CD4-positive, alpha-beta memory T cell (primary cell): ENCODE results near the gene PIP5K1C. TPM values are rescaled to one million over a fixed set of nuclear protein-coding genes. Genes with fewer than 3 reads are reported as not detected.

Experiments used
- CTCF ChIA-PET: fragments of 350-600 bp; sonication (Branson Sonifier 250); formaldehyde crosslinking; loops from one replicate; lab custom pipeline; 2021; ENCODE audit warnings: inconsistent platforms; ENCODE audit not compliant: partially characterized antibody; lab: Charles Lee
- POLR2A ChIA-PET: fragments of 350-600 bp; sonication (Branson Sonifier 250); formaldehyde crosslinking; loops from one replicate; lab custom pipeline; 2021; ENCODE audit not compliant: partially characterized antibody; lab: Charles Lee
- DNase-seq, 5 donors: peaks; one replicate each; pipeline versions ENCODE4 v3.0.0 to v3.0.0-alpha.2; 2020 to 2022; ENCODE audit warnings: mixed read lengths in 1 of 5
- H3K27ac ChIP-seq: one replicate; pipeline ENCODE4 v1.7.0; 2013; ENCODE audit warnings: low read depth, low read length
- H3K27me3 ChIP-seq: 2 replicates; pipeline ENCODE4 v1.7.0; 2013; ENCODE audit warnings: mild to moderate bottlenecking, low read length, moderate library complexity; ENCODE audit not compliant: insufficient read depth
- H3K36me3 ChIP-seq: 2 replicates; pipeline ENCODE4 v1.7.0; 2013; ENCODE audit warnings: mild to moderate bottlenecking, low read length, moderate library complexity; ENCODE audit not compliant: insufficient read depth
- H3K4me1 ChIP-seq: 2 replicates; pipeline ENCODE4 v1.7.0; 2013; ENCODE audit warnings: mild to moderate bottlenecking, low read length, moderate library complexity; ENCODE audit not compliant: insufficient read depth
- H3K4me3 ChIP-seq, 2 donors: one replicate each; pipeline ENCODE4 v1.7.0; 2013; ENCODE audit warnings: low read length in 2 of 2, mild to moderate bottlenecking in 1 of 2
- H3K9me3 ChIP-seq, 2 donors: one replicate each; pipeline ENCODE4 v1.7.0; 2013; ENCODE audit warnings: low read length in 2 of 2, control low read depth in 1 of 2; ENCODE audit not compliant: control insufficient read depth in 1 of 2
- H3K27ac Mint-ChIP-seq, 7 donors: one replicate each; pipeline ENCODE4 v1.8.0; 2020 to 2021; ENCODE audit warnings: mixed read lengths in 7 of 7, mild to moderate bottlenecking in 6 of 7, inconsistent platforms in 3 of 7, moderate library complexity in 3 of 7
- H3K27me3 Mint-ChIP-seq, 2 donors: one replicate each; pipeline ENCODE4 v1.8.0; 2020 to 2021; ENCODE audit warnings: mixed read lengths in 2 of 2
- H3K36me3 Mint-ChIP-seq, 2 donors: one replicate each; pipeline ENCODE4 v1.8.0; 2020 to 2021; ENCODE audit warnings: mixed read lengths in 2 of 2, inconsistent platforms in 1 of 2, mild to moderate bottlenecking in 1 of 2
- H3K4me1 Mint-ChIP-seq, 4 donors: one replicate each; pipeline ENCODE4 v1.8.0; 2020 to 2021; ENCODE audit warnings: mixed read lengths in 4 of 4, mild to moderate bottlenecking in 1 of 4
- H3K4me3 Mint-ChIP-seq, 8 donors: one replicate each; pipeline ENCODE4 v1.8.0; 2020 to 2021; ENCODE audit warnings: mixed read lengths in 8 of 8, mild to moderate bottlenecking in 7 of 8, moderate library complexity in 6 of 8, inconsistent platforms in 3 of 8
- H3K9me3 Mint-ChIP-seq, 8 donors: one replicate each; pipeline ENCODE4 v1.8.0; 2020 to 2021; ENCODE audit warnings: mixed read lengths in 8 of 8, mild to moderate bottlenecking in 5 of 8, inconsistent platforms in 3 of 8, moderate library complexity in 1 of 8
- intact Hi-C: fragments of 100-400 bp; cut with micrococcal nuclease; formaldehyde crosslinking; loops from one replicate; pipeline ENCODE4 v1.15.1; 2023
- polyA plus RNA-seq, 2 donors: library from polyadenylated mRNA; unstranded; fragments of 300-500 nt; fragmentation: Illumina TruSeq; gene quantifications; one replicate each; pipeline ENCODE4 v1.2.3, GENCODE V29; 2021
- total RNA-seq, 2 experiments: library from RNA; stranded (reverse); gene quantifications; one replicate each; pipeline ENCODE4 v1.2.3, GENCODE V29; 2021

The PIP5K1C gene
- total and polyA plus RNA-seq, 4 experiments from 2014 or later, result 1.7 to 29.7 (median 23.7) TPM

- Mint-ChIP-seq H3K9me3 (no peaks in the 10 kb centered on the region), H3K4me3 (no peak overlapping the region), H3K27ac (no peak overlapping the region), H3K36me3 (peaks cover 14 to 27% of the 10 kb centered on the region in 2 donors), H3K27me3 (no peaks in the 10 kb centered on the region), H3K4me1 (peaks cover 0 to 2% (median 0%) of the 10 kb centered on the region in 4 donors)
- H3K27me3 ChIP-seq, result no peaks in the 10 kb centered on the region
- H3K4me3 ChIP-seq, result no peak overlapping the region
- DNase-seq, result peak in 1 of 5 donors; percentile 29
- H3K4me1 ChIP-seq, result no peaks in the 10 kb centered on the region
- intact Hi-C loops, result no loop called here
- peaks cover 7% of the 10 kb centered on the region for H3K36me3 ChIP-seq
- no peak overlapping the region for H3K27ac ChIP-seq
- ChIA-PET CTCF (no interaction called here), POLR2A (no interaction called here)
- no peaks in the 10 kb centered on the region for H3K9me3 ChIP-seq
These were observed 42.0 kb downstream of the PIP5K1C start for GRCh38 chr19:3658004-3658869.

DNA sequence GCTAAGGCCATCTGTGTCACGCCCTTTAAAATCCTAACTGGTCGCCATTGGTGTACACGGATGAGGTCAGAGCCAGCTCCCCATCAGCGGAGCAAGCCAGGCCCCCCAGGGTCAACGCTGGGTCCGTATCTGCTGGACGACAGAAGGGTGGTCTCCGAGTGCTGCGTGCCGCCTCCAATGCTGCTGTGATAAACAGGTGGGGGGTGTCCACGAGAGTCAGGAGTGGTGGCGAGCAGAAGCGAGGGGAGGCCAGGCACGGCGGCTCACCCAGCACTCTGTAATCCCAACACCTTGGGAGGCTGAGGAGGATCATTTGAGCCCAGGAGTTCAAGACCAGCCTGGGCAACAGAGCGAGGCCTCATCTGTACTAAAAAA is 42.9 kb downstream of the PIP5K1C start:
- Mint-ChIP-seq H3K27me3 (no peaks in the 10 kb centered on the region), H3K4me3 (no peak overlapping the region)
- CTCF ChIA-PET, result no interaction called here

DNA sequence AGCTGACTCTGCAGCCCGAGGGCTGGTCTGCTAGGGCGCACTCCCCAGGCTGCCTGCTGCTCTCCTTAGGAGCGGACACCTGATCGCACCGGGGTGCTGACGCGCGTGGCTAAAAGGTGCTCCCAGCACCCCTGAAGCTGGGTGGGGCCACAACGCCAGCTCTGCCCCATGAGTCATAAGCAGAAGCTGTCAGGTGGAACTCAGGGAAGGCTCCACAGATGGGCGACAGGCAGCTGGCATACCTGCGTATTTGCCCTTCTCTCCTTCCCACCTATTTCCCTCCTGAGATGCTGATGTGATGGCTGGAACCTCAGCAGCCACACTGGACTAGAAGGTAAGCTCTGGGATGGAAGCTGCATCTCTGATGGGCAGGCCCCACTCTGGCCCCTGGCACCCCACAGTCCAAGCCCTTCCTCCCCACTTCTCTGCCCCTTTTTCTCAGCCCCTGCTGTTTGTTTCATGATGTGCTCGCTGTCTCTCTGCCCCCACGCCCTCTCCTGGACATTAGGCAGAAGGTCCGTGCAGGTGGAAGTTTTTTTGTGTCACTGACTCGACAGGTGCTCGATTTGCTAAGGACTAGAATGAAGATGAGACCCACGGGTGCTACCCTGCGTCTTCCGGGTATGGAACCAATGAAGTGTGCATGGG is 43.4 kb downstream of the PIP5K1C start:
- no peaks in the 10 kb centered on the region for H3K9me3 ChIP-seq
- Mint-ChIP-seq H3K27me3 (no peaks in the 10 kb centered on the region), H3K9me3 (no peaks in the 10 kb centered on the region), H3K4me3 (no peak overlapping the region), H3K36me3 (peaks cover 14 to 25% of the 10 kb centered on the region in 2 donors), H3K27ac (no peak overlapping the region), H3K4me1 (peaks cover 0 to 2% (median 0%) of the 10 kb centered on the region in 4 donors)
- no peak overlapping the region for H3K27ac ChIP-seq
- peak in 1 of 5 donors; percentile 17 for DNase-seq
- intact Hi-C loops, result no loop called here
- no peak overlapping the region for H3K4me3 ChIP-seq
- H3K36me3 ChIP-seq, result peaks cover 6% of the 10 kb centered on the region
- no peaks in the 10 kb centered on the region for H3K27me3 ChIP-seq
- POLR2A ChIA-PET, result no interaction called here
- CTCF ChIA-PET, result interaction anchor here (0.6 kb wide), 1 partner anchor 218 kb away, joined by 4 read pairs; no protein-coding TSS in a partner anchor
- H3K4me1 ChIP-seq, result no peaks in the 10 kb centered on the region

More for the DNA sequence above, 42.9 kb downstream of the PIP5K1C start:
- Histone ChIP-seq H3K36me3 (peaks cover 6% of the 10 kb centered on the region), H3K27me3 (no peaks in the 10 kb centered on the region), H3K4me3 (no peak overlapping the region), H3K9me3 (no peaks in the 10 kb centered on the region), H3K27ac (no peak overlapping the region), H3K4me1 (no peaks in the 10 kb centered on the region)
- intact Hi-C loops, result no loop called here
- DNase-seq, result peak in 1 of 5 donors; percentile 8
- peaks cover 14 to 25% of the 10 kb centered on the region in 2 donors for H3K36me3 Mint-ChIP-seq
- peak overlapping the region in 1 of 7 donors; percentile 25 for H3K27ac Mint-ChIP-seq
- H3K4me1 Mint-ChIP-seq, result peaks cover 0 to 2% (median 0%) of the 10 kb centered on the region in 4 donors
- H3K9me3 Mint-ChIP-seq, result no peaks in the 10 kb centered on the region
- POLR2A ChIA-PET, result no interaction called here

DNA sequence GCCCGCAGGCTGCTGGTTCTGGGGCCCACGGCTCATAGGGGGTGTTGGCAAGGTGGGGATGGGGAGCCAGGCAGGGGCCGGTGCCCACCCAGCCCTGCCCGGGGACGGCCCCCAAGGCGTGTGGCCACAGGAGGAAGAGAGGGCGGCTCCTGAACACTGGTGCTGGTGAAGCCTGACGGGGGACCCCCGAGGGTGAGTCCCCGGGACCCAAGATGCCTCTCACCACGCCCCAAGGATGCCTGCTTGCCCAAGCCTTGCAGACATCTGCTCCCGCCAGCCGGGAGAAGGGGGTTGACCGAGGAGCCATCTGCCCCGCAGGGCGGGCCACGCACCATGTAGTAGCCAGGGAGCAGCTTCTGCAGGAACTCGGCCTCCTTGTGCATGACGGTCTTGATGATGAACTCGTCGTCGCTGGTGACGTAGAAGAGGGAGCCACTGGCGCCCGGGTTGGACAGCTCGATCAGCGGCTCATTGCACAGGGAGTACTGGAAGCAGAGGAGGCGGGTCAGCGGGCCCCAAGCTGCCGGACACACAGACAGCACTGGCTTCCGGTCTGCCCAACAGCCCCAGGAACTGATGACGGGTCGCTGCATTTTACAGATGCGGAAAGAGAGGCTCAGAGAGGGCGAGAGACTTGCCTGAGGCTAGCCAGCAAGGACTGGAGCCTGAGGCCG is 44.1 kb downstream of the PIP5K1C start:
- ChIA-PET POLR2A (no interaction called here), CTCF (interaction anchor here (0.6 kb wide), 1 partner anchor 217 kb away, joined by 4 read pairs; no protein-coding TSS in a partner anchor)
- Histone ChIP-seq H3K36me3 (peaks cover 6% of the 10 kb centered on the region), H3K4me1 (no peaks in the 10 kb centered on the region), H3K27me3 (no peaks in the 10 kb centered on the region), H3K4me3 (no peak overlapping the region), H3K9me3 (no peaks in the 10 kb centered on the region), H3K27ac (no peak overlapping the region)
- H3K27ac Mint-ChIP-seq, result no peak overlapping the region
- H3K4me1 Mint-ChIP-seq, result peaks cover 0 to 2% (median 0%) of the 10 kb centered on the region in 4 donors
- DNase-seq, result peak in 1 of 5 donors; percentile 36
- intact Hi-C loops, result no loop called here
- H3K4me3 Mint-ChIP-seq, result no peak overlapping the region
- H3K36me3 Mint-ChIP-seq, result peaks cover 10 to 20% of the 10 kb centered on the region in 2 donors
- H3K9me3 Mint-ChIP-seq, result no peaks in the 10 kb centered on the region
- H3K27me3 Mint-ChIP-seq, result no peaks in the 10 kb centered on the region

- peaks cover 6% of the 10 kb centered on the region for H3K36me3 ChIP-seq
- intact Hi-C loops, result no loop called here
These were observed 44.7 kb downstream of the PIP5K1C start for GRCh38 chr19:3655402-3656072.

GRCh38 chr19:3653865-3654513 is 46.3 kb downstream of the PIP5K1C start:
- DNase-seq, result no peak
- H3K4me1 ChIP-seq, result no peaks in the 10 kb centered on the region
- H3K4me3 ChIP-seq, result no peak overlapping the region
- H3K36me3 ChIP-seq, result peaks cover 6% of the 10 kb centered on the region
- no peak overlapping the region for H3K27ac ChIP-seq
- H3K27me3 Mint-ChIP-seq, result no peaks in the 10 kb centered on the region
- H3K27me3 ChIP-seq, result no peaks in the 10 kb centered on the region
- ChIA-PET POLR2A (no interaction called here), CTCF (no interaction called here)
- H3K9me3 Mint-ChIP-seq, result no peaks in the 10 kb centered on the region
- intact Hi-C loops, result no loop called here
- H3K27ac Mint-ChIP-seq, result no peak overlapping the region
- no peaks in the 10 kb centered on the region for H3K9me3 ChIP-seq
- no peaks in the 10 kb centered on the region for H3K4me1 Mint-ChIP-seq
- no peak overlapping the region for H3K4me3 Mint-ChIP-seq
- peaks cover 7 to 12% of the 10 kb centered on the region in 2 donors for H3K36me3 Mint-ChIP-seq

More at GRCh38 chr19:3655402-3656072, 44.7 kb downstream of the PIP5K1C start:
- Histone ChIP-seq H3K27ac (no peak overlapping the region), H3K27me3 (no peaks in the 10 kb centered on the region), H3K4me3 (no peak overlapping the region), H3K4me1 (no peaks in the 10 kb centered on the region), H3K9me3 (no peaks in the 10 kb centered on the region)
- ChIA-PET POLR2A (no interaction called here), CTCF (no interaction called here)
- peaks cover 7 to 14% of the 10 kb centered on the region in 2 donors for H3K36me3 Mint-ChIP-seq
- no peaks in the 10 kb centered on the region for H3K4me1 Mint-ChIP-seq
- no peaks in the 10 kb centered on the region for H3K27me3 Mint-ChIP-seq
- peak in 1 of 5 donors; percentile 28 for DNase-seq
- H3K4me3 Mint-ChIP-seq, result no peak overlapping the region
- no peaks in the 10 kb centered on the region for H3K9me3 Mint-ChIP-seq
- H3K27ac Mint-ChIP-seq, result no peak overlapping the region
